HepG2 (cell line): ENCODE data around the gene NUP214. TPM values are rescaled to one million over a fixed set of nuclear protein-coding genes. Genes with fewer than 3 reads are reported as not detected.

ENCODE experiments used
- ARNT2 ChIP-seq: sonication (generic); formaldehyde crosslinking; IDR thresholded peaks from 2 replicates; pipeline ENCODE4 v1.8.0; 2022; ENCODE audit warnings: mild to moderate bottlenecking, low read depth, missing genetic modification reagents, moderate library complexity
- CENPT ChIP-seq: sonication (generic); formaldehyde crosslinking; IDR thresholded peaks from 2 replicates; pipeline ENCODE4 v1.8.0; 2022; ENCODE audit warnings: low read depth, mild to moderate bottlenecking, moderate library complexity, missing genetic modification reagents
- FOXA1 ChIP-seq, 2 experiments: fragments of 450-650 bp in 1 of 2; sonication (generic) in 1 of 2; formaldehyde crosslinking in 1 of 2; IDR thresholded peaks; 2 replicates each; pipeline versions ENCODE4 v1.4.0 to v1.6.1; 2016 to 2020; ENCODE audit warnings: missing genetic modification reagents in 1 of 2
- FOXM1 ChIP-seq: sonication (generic); formaldehyde crosslinking; IDR thresholded peaks from 2 replicates; pipeline ENCODE4 v1.5.0; 2020; ENCODE audit warnings: missing genetic modification reagents
- HHEX ChIP-seq: IDR thresholded peaks from 2 replicates; pipeline ENCODE4 v1.6.1; 2016; ENCODE audit warnings: control low read depth
- MXD4 ChIP-seq: IDR thresholded peaks from 2 replicates; pipeline ENCODE4 v1.6.1; 2016; ENCODE audit warnings: mild to moderate bottlenecking, missing biosample characterization, missing genetic modification reagents
- NPAS2 ChIP-seq: sonication (generic); formaldehyde crosslinking; IDR thresholded peaks from 2 replicates; pipeline ENCODE4 v1.8.0; 2022; ENCODE audit warnings: mild to moderate bottlenecking, missing genetic modification reagents, borderline replicate concordance
- SMAD9 ChIP-seq: sonication (generic); formaldehyde crosslinking; IDR thresholded peaks from 2 replicates; pipeline ENCODE4 v1.5.1; 2020; ENCODE audit warnings: mild to moderate bottlenecking, missing genetic modification reagents
- SP1 ChIP-seq, 2 experiments: fragments of 450-650 bp in 1 of 2; sonication (generic) in 1 of 2; formaldehyde crosslinking in 1 of 2; IDR thresholded peaks; 2 replicates each; pipeline versions ENCODE4 v1.4.0 to v1.6.1; 2016 to 2020; ENCODE audit warnings: missing genetic modification reagents in 1 of 2
- TFDP1 ChIP-seq: IDR thresholded peaks from 2 replicates; pipeline ENCODE4 v1.6.1; 2016; ENCODE audit warnings: missing compliant biosample characterization, missing genetic modification reagents, borderline replicate concordance
- TOPORS ChIP-seq: sonication (generic); formaldehyde crosslinking; IDR thresholded peaks from 2 replicates; pipeline ENCODE4 v1.8.0; 2023; ENCODE audit warnings: mild to moderate bottlenecking, missing genetic modification reagents
- TRAFD1 ChIP-seq: sonication (generic); formaldehyde crosslinking; IDR thresholded peaks from 2 replicates; pipeline ENCODE4 v1.5.1; 2020; ENCODE audit warnings: missing genetic modification reagents, mild to moderate bottlenecking, borderline replicate concordance
- ZNF12 ChIP-seq: sonication (generic); formaldehyde crosslinking; IDR thresholded peaks from 2 replicates; pipeline ENCODE4 v1.5.0; 2020; ENCODE audit warnings: missing genetic modification reagents
- ZNF18 ChIP-seq: sonication (generic); formaldehyde crosslinking; IDR thresholded peaks from 2 replicates; pipeline ENCODE4 v1.8.0; 2022; ENCODE audit warnings: mild to moderate bottlenecking, missing genetic modification reagents; ENCODE audit not compliant: insufficient replicate concordance
- ZNF274 ChIP-seq: sonication (generic); formaldehyde crosslinking; IDR thresholded peaks from 2 replicates; pipeline ENCODE4 v1.5.1; 2020; ENCODE audit warnings: mild to moderate bottlenecking, missing genetic modification reagents
- ZNF460 ChIP-seq: sonication (generic); formaldehyde crosslinking; IDR thresholded peaks from 2 replicates; pipeline ENCODE4 v1.5.1; 2020; ENCODE audit warnings: missing genetic modification reagents, mild to moderate bottlenecking, borderline replicate concordance
- ZNF512B ChIP-seq: sonication (generic); formaldehyde crosslinking; IDR thresholded peaks from 2 replicates; pipeline ENCODE4 v1.5.1; 2020; ENCODE audit warnings: missing genetic modification reagents, mild to moderate bottlenecking, borderline replicate concordance
- ZNF720 ChIP-seq: sonication (generic); formaldehyde crosslinking; IDR thresholded peaks from 2 replicates; pipeline ENCODE4 v1.4.0; 2020; ENCODE audit warnings: missing genetic modification reagents
- ZNF775 ChIP-seq: sonication (generic); formaldehyde crosslinking; IDR thresholded peaks from 2 replicates; pipeline ENCODE4 v1.4.0; 2020; ENCODE audit warnings: missing genetic modification reagents, mild to moderate bottlenecking, moderate library complexity, borderline replicate concordance
- polyA plus RNA-seq, 8 experiments: library from polyadenylated mRNA; depleted of rRNA in 3 of 8; stranded (reverse) in 7 of 8; unstranded in 1 of 8; fragments of >200 nt; fragmentation: Illumina TruSeq in 4 of 8; extraction: Trizol in 4 of 8; gene quantifications; 2 replicates each; pipeline versions ENCODE4 v1.2.1 to v1.2.3, GENCODE V29; 2011 to 2016; ENCODE audit warnings: low read depth in 4 of 8, missing spikeins in 1 of 8, mixed read lengths in 1 of 8; ENCODE audit not compliant: insufficient read depth in 1 of 8
- total RNA-seq, 5 experiments: library from RNA; depleted of rRNA; stranded (reverse); fragments of >200 nt; fragmentation: Illumina TruSeq; extraction: Trizol; gene quantifications; 2 replicates each; pipeline ENCODE4 v1.2.3, GENCODE V29; 2016; ENCODE audit warnings: low read depth in 1 of 5

The NUP214 gene
- total and polyA plus RNA-seq, 2 of the 13 experiments (the other 11 are each of a cell fraction or from before 2014, with no cell fraction given), result 8.4 to 16.0 TPM

GRCh38 chr9:131078427-131079366, 46.7 kb upstream of the NUP214 start (continued):
- TF ChIP-seq ZNF18 (CRISPR knock-in tag), result no peak
- TF ChIP-seq FOXM1, result no peak
- TF ChIP-seq SMAD9 (CRISPR knock-in tag), result no peak
- TF ChIP-seq MXD4, result no peak
- TF ChIP-seq FOXA1 (IDR thresholded peaks at IDR 0.05), result no peak
- peak; percentile 30; the same call in 1 of the 2 replicates for TF ChIP-seq FOXA1 (CRISPR knock-in tag; IDR thresholded peaks at IDR 0.05)
- no peak for TF ChIP-seq ZNF720 (CRISPR knock-in tag)
- TF ChIP-seq CENPT (CRISPR knock-in tag), result no peak
- no peak for TF ChIP-seq ZNF775
- no peak for TF ChIP-seq TRAFD1 (CRISPR knock-in tag)
- TF ChIP-seq SP1 (IDR thresholded peaks at IDR 0.05), result no peak
- TF ChIP-seq SP1 (CRISPR knock-in tag; IDR thresholded peaks at IDR 0.05), result no peak
- TF ChIP-seq ZNF460, result no peak; the same call in 1 of the 2 replicates
- TF ChIP-seq TOPORS (CRISPR knock-in tag), result peak; percentile 57; the same call in 1 of the 2 replicates
- TF ChIP-seq ZNF12 (CRISPR knock-in tag), result peak; percentile 37; the same call in 1 of the 2 replicates
- no peak for TF ChIP-seq ARNT2 (CRISPR knock-in tag)
- TF ChIP-seq TFDP1 (CRISPR knock-in tag), result peak; percentile 45; the same call in 1 of the 2 replicates
- no peak for TF ChIP-seq ZNF512B
- no peak for TF ChIP-seq NPAS2 (CRISPR knock-in tag)
- TF ChIP-seq ZNF274 (CRISPR knock-in tag), result no peak
- TF ChIP-seq HHEX (CRISPR knock-in tag), result no peak
